Measurements from ENCODE around the gene AGBL2.

- TF ChIP-seq CTCF (IDR thresholded peaks at IDR 0.05; ENCODE audit: low read length) = no peak
- no peak for TF ChIP-seq EZH2 (optimal IDR thresholded peaks at IDR 0.05; ENCODE audit: low read depth, low read length)
- no peak for TF ChIP-seq EZH2phosphoT487 (IDR thresholded peaks at IDR 0.05; ENCODE audit: low read length)
These were observed 29.0 kb downstream of the AGBL2 start for GRCh38 chr11:47686151-47686550.
